ENCODE data around the gene SORCS1.

SORCS1 gene

DNA sequence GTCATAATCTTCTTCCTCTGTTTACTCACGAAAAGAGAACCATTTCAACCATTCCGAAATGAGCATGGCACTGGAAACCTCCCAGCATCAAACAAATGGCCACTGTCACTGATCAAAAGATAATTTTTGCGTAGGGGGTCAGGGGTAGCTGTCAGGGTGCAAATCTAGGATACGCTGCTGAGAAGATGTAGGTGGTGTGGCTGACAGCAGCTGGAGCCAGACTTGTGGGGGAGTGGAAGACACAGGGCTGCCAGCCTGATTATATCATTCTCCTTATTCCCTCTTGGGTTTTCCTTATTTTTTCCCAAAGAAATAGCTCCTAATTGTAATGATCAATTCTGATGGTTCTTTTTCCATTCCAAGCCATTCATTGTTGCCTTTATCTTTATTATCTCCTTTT, 266.1 kb downstream of the SORCS1 start:
- DNase-seq (ENCODE audit: low read depth in 2 of 2): no peak

DNA sequence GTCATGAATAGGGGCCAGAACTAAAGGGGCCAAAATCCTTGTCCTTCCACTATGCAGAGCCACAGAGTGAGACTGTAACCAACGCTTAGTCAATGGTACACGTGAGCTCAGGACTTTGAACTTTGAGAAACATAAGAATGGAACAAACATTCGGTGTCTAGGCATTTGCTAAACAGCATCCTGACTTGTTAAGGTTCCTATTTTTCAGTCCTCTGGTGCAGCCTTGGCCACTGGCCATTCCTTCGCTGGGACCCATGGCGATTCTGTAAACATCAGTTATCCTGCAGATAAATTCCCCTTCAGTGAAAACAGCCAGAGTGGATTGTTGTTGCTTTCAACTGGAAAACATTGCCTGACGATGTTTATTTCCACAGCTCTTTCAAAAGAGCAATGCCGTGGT, 266.8 kb downstream of the SORCS1 start:
- no peak for DNase-seq (ENCODE audit: low read depth in 2 of 2)

DNA sequence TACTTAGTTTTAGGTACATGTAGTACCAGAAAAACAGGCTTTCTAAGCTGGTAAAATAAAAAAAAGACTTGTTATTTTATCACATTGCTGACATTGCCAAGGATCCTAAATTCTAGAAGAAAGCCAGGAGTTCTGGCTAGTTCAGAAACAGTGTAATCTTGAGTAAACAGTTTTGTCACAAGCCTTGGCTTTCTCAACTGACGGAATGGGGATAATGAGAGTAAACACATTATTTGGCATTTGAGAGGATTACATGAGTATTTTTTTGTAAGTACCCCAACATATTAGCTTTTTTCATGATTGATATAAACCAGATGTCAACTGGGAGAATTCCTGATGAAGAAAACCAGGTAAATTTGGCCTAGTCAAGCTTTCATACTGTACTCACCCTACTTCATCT, 269.8 kb downstream of the SORCS1 start:
- DNase-seq (ENCODE audit: low read depth in 2 of 2): no peak

DNA sequence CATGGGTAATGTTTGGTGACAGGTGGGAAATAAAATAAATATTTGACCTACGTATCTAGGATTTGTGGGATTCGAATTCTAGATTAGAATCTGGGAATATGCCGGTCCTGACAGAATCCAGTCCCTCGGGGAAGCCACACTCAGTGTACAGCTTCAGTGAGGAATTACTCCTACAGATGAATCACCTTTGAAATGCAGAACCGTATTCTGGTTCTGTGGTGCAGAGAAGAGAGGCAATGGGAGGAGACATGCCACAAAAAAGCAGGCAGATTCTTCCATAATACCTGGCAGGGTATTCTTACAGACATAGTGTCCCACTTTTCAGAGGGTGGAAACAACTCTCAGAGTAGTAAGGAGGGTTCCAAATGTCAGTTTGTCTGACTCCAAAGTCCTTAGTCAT, 286.9 kb downstream of the SORCS1 start:
- no peak for DNase-seq (ENCODE audit: low read depth in 2 of 2)

DNA sequence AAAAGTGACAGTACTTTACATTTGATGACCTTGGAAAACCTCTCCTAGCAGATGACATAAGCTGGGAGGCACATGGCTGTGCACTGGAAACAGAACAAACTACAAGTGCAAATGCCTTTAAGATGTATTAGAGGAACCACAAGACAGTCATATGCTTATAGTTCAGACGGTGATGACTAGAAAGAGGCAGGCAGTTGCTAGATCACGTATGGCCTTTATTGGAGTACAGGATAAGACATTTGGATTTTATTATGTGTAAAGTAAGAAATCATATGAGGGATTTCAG, 290.0 kb downstream of the SORCS1 start:
- DNase-seq (ENCODE audit: low read depth in 2 of 2): no peak

DNA sequence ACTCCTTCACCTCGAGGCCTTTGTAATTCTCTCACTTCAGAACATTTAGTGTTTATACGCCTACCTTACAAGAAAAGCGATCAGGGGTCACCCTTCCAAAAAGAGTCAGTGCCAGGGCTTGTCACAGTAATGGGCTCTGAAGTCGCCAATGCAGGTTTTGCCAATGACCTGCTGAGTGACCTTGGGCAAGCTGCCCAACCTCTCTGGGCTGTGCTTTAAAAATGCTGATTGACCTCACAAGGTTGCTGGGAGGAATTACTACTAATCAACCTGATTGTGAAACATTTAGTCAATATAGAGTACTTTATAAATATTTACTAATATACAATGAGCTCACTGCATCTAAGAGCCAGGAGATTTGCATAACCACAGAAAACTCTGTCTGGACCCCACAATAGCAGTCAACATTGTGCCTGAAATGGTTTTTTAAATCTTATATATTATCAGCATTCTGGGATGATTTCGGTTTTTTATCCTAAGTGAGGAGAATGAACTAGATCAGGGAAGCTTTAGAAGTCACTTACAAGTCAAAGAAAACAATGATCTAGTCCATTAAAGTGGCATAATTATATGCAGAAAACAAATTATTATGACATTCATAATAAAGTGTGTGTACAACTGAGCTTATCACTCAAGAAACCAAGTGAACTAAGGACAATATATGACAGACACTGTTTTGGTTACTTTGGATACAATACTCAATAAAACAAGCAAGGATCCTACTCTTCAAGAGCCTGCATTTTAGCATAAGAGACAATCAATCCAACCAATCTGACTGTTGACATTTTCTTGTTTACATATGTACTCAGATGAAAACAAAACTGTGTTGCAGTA, 290.5 kb downstream of the SORCS1 start:
- no peak for DNase-seq (ENCODE audit: low read depth in 2 of 2)

DNA sequence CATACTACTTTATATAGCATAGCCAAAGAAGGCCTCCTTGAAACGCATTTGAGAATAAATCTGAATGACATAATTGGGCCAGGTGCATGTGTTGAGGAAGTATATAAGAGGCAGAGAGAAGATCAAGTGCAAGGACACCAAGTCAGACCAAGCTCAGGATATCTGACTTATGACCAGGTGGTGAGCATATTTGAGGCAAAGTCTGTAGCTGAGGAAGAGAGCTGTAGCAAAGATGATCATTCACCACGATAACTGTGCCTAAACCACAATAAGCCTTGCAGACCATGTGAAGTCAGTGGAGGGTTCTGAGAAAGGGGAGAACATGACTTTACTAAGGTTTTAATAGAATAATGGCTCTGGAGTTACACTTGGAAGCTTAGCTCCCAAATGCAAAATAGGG, 292.3 kb downstream of the SORCS1 start:
- DNase-seq (ENCODE audit: low read depth in 2 of 2): no peak

DNA sequence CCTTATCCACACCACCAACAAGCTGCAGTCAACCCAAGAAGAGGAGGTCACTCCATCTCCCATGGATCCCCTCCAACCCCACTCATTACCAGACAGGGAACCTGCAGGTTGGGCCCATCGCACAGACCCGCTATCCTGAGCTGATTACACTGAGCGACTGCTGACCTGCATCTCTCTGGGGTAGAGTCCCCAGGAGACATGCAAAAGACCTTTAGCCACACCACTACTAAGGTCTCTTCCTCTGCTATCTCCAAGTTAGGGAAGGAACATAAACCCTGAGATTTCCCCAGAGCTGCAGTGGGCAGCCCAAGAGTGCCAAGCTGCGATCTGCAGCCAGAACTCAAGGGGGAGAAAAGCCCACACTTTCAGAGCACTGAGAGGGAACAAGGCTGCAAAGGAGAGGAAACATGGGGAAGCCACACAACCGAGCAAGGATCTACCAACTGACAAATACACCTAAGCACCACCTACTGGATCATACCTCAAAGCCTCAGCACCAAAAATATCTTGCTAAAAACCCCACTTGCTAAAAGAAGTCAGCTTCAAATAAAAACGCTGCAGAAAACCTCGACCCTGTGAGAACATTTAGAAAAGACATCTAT, 298.2 kb downstream of the SORCS1 start:
- DNase-seq (ENCODE audit: low read depth in 2 of 2): no peak

DNA sequence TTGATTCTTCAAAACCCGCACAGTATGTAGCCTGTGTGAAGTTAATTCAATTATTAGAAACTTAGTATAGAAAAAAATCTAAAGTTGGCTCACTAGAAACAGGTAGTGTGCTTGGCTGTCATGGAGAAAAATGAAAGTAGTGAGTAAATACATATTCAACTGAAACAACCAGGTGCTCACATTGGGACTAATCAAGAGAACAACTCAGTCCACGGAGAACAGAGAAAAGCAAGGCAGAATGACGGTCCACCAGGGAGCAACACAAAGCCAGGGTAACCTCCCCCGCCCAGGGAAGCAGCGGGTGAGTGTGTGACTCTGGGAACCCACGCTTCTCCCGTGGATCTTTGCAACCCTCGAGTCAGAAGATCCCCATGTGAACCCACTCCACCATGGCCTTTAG, 300.5 kb downstream of the SORCS1 start:
- DNase-seq (ENCODE audit: low read depth in 2 of 2): no peak

DNA sequence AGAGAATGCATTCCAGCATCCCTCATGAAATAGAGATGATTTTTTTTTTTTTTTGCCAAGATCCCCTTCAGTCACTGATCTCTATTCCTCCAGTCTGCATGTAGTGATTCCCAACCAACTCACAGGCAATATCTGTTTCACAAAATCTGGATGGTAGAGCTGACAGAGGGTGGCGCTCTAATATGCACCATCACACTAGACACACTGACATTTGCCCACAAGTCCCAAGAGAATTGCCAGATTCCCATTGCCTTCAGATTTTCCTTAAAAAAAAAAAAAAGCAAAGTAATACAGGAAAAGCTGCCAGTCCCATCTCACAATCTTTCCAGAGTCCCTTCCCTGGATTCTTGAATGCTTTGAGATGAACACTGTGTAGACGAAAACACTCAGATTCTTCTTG, 301.0 kb downstream of the SORCS1 start:
- DNase-seq (ENCODE audit: low read depth in 2 of 2): no peak

DNA sequence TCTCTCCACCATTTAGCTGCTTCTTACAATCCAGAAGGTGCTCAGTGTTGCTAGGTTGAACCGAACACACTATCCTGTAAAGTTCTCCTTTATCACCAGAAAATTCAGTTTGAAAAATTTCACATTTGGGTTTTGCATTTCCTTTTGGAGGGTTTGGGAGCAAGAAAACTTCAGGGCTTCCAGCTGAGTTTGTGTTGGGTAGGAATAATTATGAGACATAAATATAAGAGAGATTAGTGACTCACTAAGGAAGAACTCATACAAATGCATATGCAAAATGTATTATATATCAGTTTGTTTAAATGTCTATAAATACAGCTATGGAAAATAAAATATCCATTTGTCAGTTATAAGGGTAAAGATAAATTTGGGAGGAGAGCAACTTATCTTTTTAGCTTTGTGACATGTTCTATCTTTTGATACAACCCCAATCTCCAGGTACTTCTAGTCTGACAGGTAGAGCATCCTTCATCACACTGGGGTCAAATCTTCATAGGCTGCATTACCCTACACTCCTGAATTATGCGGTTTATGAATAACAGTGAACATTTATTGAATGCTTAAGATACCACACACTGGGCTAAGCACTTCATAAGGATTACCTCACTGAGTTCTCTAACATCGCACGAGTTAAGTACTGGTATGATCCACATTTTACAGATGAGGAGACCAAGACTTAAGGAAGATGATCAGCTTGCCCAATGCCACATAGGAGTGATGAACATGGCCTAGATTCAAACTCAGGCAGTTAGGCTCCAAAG, 304.4 kb downstream of the SORCS1 start:
- no peak for DNase-seq (ENCODE audit: low read depth in 2 of 2)

DNA sequence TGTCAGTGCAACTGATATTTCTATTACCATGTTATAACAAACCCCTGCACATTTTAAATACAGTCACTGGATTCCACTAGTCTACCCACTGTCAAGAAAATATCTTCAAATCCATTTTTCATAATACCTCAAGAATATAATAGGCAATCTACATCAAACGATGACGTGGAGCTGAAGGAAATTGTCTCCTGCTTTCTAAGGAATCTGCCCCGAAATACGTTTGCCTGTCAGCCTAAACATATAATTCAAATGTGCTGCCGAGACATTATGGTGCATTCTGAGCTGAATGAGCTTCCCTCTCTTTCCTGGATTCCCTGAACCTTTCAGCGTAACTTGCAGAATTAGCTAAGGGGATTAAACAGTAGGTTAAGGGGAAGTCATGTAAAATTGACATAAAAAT, 306.8 kb downstream of the SORCS1 start:
- DNase-seq (ENCODE audit: low read depth in 2 of 2): no peak

DNA sequence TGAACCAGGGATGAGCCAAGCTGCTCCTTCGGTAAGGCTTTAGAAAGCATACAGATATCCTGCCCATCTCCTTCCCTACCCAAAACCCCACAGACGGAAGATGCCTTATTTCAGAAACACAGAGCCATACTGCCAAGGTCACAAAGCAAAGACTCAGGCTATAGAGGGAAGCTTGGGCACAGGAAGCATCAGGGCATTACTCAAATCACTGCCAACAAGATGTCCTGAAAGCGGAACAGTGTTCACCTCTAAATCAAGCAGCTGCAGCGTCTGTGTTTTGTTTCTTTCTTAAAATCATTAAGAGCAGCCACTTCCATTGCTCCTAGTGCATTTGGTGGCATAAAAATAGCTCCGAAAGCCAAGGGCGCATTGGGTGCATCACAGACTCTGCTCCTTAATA, 307.3 kb downstream of the SORCS1 start:
- DNase-seq (ENCODE audit: low read depth in 2 of 2): no peak

DNA sequence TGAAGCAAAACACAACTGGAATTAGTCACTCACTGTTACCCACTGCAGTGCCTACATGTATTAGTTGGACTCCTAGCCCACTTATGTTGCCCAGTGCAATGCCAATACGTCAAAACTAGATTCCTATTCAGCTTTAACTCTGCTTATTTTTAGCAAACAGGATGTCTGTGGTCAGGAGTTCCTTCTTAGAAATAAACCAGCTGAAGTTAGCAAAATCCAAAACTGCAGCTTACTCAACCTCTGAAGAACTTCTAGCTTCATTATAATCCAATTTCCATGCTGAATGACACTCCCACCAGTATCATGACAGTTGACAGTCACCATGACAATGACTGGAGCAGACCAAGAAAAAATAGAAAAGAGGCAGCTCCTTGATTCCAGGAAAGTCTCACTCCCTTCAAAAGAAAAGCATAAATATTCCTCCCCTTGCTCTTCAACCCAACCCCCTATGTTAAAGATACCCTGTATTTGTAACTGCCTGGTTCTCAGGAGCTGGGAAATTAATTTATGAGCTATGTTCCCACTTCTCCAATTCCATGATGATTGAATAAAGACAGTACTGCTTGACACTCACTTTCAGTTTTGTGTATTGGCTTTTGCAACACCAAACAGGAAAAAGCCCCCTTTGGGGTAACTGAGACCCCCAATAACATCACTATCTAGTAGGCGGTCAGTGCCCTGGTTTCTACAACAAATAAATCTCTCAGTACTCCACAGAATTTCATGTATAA, 327.4 kb downstream of the SORCS1 start:
- no peak for DNase-seq (ENCODE audit: low read depth in 2 of 2)

DNA sequence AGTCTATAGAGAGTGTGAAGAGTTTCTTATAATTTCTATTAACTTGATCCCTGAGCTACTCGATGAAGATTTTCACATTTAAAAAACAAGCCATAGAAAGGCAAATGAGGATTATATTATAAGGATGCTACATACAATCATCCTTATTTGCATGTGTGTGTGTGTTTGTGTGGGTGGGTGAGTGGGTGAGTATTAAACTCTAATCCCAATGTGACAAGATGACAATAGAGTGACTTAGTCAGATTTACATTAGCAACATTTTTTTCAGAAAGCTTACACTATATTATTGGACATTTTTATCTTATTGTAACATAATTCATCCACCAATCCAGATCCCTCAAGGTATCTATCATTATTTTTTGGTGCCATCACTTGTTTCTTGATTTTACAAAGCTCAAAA, 331.7 kb downstream of the SORCS1 start:
- DNase-seq (ENCODE audit: low read depth in 2 of 2): no peak

DNA sequence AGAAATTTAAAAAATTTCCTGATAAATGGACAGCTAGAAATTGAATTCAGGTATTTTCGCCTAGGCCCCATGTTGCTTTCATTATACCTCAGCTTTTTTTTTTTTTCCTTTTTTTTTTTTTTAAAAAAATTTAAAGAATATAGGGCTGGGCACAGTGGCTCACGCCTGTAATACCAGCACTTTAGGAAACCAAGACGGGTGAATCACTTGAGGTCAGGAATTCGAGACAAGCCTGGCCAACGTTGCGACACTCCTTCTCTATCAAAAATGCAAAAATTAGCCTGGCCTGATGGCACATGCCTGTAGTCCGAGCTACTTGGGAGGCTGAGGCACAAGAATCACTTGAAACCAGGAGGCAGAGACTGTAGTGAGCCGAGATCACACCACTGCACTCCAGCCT, 334.0 kb downstream of the SORCS1 start:
- DNase-seq (ENCODE audit: low read depth in 2 of 2): no peak

DNA sequence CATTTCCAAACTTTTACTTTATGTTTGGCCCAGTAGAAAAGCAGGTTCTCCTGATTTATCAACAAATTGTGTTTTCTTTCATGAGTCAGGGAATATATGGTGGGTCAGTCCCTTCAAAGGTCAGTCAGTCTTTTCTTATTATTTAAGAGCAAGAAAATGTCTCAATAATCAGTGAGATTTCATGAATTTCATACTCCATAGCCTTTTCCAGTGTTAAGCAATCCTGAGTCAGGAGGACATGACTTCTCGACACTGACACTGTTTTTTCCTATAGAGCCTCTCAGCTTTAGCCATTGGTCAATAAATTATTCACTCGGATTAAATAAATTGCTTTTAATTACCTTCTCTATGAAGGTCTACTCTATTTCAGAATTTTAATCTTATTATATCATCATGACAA, 334.5 kb downstream of the SORCS1 start:
- no peak for DNase-seq (ENCODE audit: low read depth in 2 of 2)

DNA sequence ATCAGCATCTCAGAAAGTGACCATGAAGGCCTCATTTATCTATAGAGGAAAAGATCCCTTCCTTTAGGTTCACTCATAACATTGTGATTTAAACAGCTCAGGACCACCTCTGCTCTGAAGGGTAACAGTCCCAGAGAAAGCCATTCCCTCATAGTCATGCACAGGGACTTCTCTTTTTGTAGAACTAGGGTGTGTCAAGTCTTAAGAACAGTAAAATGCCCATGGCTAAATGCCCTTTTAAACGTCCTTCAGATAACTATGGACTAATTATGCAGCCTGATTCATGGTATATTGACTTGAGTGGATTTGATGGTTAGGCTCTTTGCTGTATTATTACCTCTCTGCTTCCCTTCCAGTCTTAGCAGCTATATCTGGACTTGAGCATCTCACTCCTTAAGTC, 337.8 kb downstream of the SORCS1 start:
- DNase-seq (ENCODE audit: low read depth in 2 of 2): no peak

DNA sequence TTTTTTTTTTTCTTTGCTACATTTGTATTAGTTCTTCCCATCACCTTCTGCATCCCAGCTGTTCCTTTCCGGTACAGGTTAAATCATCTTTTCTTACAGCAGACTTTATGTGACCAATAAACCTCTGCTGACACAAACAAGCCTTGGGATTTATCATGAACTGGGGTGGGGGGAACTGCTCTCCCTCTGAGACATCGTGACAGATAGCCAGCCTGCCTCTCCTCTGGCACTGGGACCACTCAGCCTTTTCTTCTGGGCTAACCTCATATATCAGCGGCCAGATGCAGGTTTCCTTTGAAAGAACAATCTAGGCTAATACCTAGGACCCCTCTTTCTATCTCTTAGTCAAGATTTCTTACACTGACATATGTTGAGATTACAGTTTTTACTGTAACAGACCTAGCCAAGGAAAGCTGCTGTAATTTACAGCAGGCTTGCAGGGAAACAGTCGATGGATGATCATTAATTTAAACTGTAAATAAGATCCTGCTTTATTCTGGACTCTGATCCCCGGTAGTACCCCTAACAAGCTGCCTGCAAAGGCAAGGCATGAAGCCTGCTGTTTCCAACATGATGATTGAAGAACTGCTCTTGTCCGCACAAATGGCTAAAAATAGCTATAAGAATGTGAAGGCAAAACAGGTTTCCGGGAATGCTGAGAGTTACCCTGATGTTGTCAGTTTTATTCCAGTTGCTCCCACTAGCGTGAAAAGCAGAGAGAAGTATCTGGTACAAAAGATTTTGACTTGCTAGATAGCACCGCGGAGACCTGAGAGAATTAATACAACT, 338.7 kb downstream of the SORCS1 start:
- DNase-seq (ENCODE audit: low read depth in 2 of 2): no peak

DNA sequence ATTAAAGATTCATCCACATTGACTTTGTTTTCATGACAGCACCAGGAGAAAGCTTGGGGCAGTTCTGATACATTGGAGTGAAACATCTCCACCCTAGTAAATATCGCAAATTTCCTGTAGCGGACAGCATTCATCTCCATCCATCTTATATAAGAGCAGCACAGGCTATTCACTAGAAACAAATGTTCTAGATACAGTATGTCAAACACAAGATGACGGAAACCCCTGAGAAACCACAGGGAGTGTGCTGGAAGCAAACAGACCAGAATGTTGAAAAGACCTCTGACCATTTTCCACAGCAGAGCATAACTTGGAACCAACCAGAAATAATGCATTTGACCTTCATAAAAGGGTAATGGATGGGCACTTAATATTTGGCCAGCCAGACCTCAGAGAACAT, 343.9 kb downstream of the SORCS1 start:
- DNase-seq (ENCODE audit: low read depth in 2 of 2): no peak

DNA sequence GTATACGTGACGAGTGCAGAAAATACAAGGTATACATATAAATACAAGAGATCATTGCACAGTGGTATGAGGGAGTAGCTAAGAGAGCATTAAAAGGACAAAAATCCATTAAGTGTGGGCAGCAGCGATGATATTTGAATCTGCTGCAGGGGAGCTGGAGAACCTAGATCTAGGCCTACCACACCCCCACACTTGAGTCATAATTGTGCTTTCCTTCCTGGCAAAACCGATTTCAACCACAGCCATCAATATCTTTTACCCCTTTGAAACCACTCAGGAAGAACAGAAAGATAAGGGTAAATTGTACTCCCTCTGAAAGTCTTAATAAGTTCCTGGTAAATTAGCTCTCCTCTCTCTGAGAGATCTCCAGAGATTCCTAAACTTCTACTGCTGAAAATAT, 345.0 kb downstream of the SORCS1 start:
- DNase-seq (ENCODE audit: low read depth in 2 of 2): no peak

Data from stimulated activated CD4-positive, alpha-beta T cell treated with anti-CD3 and anti-CD28 coated beads, Interleukin-4, amount 100 ng/mL, for 48 hours (primary cell).